ENCODE measurements around the gene ZNF80. TPM values are rescaled to one million over a fixed set of nuclear protein-coding genes. Genes with fewer than 3 reads are reported as not detected.

The ZNF80 gene
- total RNA-seq, 1 donor from 2014 or later: 0.64 TPM

GRCh38 chr3:114186501-114186900 lies 50.9 kb downstream of the ZNF80 start:
- Mint-ChIP-seq H3K27ac (no peak overlapping the region), H3K9me3 (peaks cover 14% of the 10 kb centered on the region), H3K4me3 (ENCODE audit: low read depth) (no peak overlapping the region), H3K27me3 (ENCODE audit: low read depth) (peaks cover 11% of the 10 kb centered on the region), H3K4me1 (ENCODE audit: low read depth) (no peaks in the 10 kb centered on the region), H3K36me3 (ENCODE audit: low read depth) (no peaks in the 10 kb centered on the region)
- intact Hi-C loops (cut with micrococcal nuclease): no loop called here
- no peak for DNase-seq (ENCODE audit: low spot score)

Other genes with a start within 250 kb of the ZNF80 start
- gene CCDC191, start 181.1 kb downstream of the ZNF80 start, total RNA-seq: 0.68 and 0.76 TPM in 2 replicates
- 40.2 and 41.3 TPM in 2 replicates for gene QTRT2, start 180.8 kb downstream of the ZNF80 start, total RNA-seq
- gene DRD3, start 58.5 kb downstream of the ZNF80 start, total RNA-seq: 0.11 TPM in 1 of 2 replicates, not detected in the other
- 6.3 and 6.7 TPM in 2 replicates for gene TIGIT, start 56.5 kb upstream of the ZNF80 start, total RNA-seq